ENCODE data around the gene SOAT1.

- TF ChIP-seq CTCF (conservative IDR thresholded peaks at IDR 0.05; ENCODE audit: low read depth, low read length) = no peak
- TF ChIP-seq MAZ (IDR thresholded peaks at IDR 0.05; ENCODE audit: borderline replicate concordance, low read depth, low read length) = no peak
- TF ChIP-seq POLR2A (IDR thresholded peaks at IDR 0.05; ENCODE audit: low read depth, low read length) = no peak
- no peak for TF ChIP-seq RAD21 (IDR thresholded peaks at IDR 0.05; ENCODE audit: low read length)
- no peak for TF ChIP-seq MXI1 (IDR thresholded peaks at IDR 0.05; ENCODE audit: borderline replicate concordance, low read depth, low read length)
- TF ChIP-seq BHLHE40 (IDR thresholded peaks at IDR 0.05; ENCODE audit: low read depth, low read length) = no peak
- no peak for TF ChIP-seq ELK1 (IDR thresholded peaks at IDR 0.05; ENCODE audit: borderline replicate concordance, low read depth, low read length)
- TF ChIP-seq RCOR1 (IDR thresholded peaks at IDR 0.05; ENCODE audit: insufficient replicate concordance, low read length) = no peak
- no peak for TF ChIP-seq CHD1 (IDR thresholded peaks at IDR 0.05; ENCODE audit: low read depth, low read length)
- no peak for TF ChIP-seq CEBPB (IDR thresholded peaks at IDR 0.05; ENCODE audit: low read depth, low read length)
- no peak for TF ChIP-seq SMC3 (IDR thresholded peaks at IDR 0.05; ENCODE audit: low read depth, low read length)
- TF ChIP-seq MAFK (IDR thresholded peaks at IDR 0.05; ENCODE audit: low read depth, low read length) = no peak
- TF ChIP-seq RFX5 (IDR thresholded peaks at IDR 0.05; ENCODE audit: low read depth, low read length) = no peak
- TF ChIP-seq USF2 (IDR thresholded peaks at IDR 0.05; ENCODE audit: low read depth, low read length) = no peak
These were observed 100.1 kb downstream of the SOAT1 start for GRCh38 chr1:179393721-179394120.
